Measurements from ENCODE around the gene CACNA2D4.
A peak's percentile ranks its signal among the peaks of the same experiment; 100 is the strongest.

Gene CACNA2D4

DNA sequence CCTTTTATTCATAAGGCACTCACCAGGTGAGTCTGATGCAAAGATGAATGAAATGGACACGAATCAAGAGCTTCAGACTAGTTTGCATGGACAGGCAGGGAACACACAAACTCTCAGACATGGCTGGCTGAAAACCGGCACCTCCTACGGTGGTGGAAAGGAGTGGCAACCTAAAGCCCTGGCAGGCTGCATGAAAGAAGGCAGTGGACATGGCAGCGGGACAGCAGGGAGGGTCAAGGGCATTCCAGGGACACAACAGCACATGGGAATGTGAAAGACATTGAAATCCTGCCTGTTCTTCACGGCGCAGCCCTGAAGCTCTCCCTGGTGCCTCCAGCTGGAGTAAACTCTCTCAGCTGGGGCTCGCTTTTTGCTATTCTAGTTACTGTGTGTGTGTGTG is 114.7 kb downstream of the CACNA2D4 start:
- no peak for DNase-seq (ENCODE audit: low read depth in 2 of 2, low spot score in 1 of 2)

DNA sequence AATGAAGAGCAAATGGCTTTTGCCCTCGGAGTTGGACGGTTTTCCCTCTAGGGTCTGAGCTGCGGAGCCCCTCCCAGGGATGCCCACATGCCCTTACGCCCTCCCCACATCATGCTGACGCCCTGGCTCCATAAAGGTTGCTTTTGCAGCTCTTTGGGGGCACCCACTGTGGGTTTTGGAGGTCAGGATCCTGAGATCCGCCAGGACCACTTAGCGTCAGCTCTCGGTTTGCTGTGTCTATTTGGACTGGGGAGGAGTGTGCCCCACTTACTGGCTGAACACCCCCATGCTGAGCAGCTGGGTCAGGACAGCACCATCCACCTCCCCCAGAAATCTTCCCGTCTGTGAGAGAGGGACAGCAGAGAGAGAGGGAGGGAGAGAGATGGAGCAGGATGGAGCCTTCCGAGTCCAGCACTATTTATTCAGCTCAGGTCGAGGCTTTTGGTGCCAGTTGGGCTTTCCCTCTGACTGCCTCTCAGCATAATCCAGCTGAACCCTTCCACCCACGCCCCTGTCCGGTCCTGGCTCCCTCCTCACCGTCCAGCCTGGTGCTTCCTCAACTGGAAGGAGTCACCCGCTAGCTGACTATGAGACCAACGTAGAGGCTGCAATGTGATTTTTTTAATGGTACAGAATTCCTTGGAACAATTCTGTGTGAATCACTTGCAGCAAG is 117.0 kb downstream of the CACNA2D4 start:
- no peak for DNase-seq (ENCODE audit: low read depth in 2 of 2, low spot score in 1 of 2)

DNA sequence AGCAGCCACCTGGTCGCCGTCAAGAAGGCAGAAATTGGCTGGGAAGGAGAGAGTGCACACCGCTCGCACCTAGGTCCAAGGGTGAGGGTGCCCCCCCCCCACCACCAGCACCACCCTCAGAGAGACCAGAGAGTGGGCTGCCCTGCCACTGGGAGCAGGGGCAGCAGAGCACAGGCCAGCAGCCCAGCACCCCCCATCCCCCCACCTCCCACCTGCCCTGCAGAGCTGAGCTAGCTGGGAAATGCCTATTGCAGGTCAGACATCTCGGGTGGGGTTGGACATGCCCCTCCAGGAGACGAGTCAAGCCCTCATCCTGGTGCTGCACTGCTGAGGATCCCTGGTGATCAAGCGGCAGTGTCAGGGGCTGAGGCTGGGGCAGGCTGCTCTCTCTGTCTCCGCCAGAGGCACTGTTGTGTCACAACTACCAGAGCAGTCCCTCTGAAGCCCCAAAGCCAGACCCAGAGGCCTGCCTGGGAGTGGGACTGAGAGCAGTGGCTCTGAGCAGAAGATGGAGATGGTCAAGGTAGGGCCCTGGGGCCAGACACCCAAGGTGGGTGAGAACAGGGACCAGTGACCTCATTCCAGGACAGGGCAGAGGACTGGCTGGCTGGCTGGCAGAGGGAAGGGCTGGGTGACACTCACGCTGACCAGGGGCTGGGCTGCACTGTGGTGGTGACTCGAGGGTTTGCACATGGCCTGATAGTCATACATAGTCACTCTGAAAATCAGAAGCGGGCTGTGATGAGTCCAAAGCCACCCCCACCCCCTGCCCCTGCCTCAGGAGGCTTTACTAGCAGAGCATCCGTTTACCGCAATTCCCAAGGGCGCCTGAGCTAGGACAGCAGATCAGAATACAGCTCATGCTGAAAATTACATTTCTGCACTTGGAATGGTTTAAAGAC is 117.8 kb downstream of the CACNA2D4 start:
- no peak for DNase-seq (ENCODE audit: low read depth in 2 of 2, low spot score in 1 of 2)

DNA sequence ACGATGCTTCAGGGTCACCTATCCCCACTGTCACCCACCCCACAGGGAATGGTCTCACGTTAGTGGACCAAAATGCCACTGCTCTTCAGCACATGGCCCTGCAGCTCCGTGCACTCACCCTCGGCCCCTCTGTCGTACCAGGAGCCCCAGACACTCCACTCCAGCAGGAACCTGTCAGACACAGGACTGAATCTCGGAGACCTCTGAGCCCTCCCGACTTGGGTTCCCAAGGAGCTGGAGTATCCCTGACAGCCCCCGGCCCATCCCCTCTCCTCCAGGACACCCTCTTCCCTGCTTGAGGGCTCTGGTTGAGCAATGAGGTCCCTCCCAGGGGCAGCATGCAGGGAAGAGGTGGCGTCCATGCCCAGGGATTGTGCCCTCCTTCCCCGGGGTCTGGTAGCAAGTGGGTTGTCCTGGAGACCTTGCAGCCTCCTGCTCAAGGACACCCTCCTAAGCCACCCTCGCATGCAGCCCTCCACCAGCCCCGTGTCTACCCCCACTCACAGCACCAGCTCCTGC is 118.5 kb downstream of the CACNA2D4 start:
- DNase-seq (ENCODE audit: low read depth in 2 of 2, low spot score in 1 of 2) = no peak

DNA sequence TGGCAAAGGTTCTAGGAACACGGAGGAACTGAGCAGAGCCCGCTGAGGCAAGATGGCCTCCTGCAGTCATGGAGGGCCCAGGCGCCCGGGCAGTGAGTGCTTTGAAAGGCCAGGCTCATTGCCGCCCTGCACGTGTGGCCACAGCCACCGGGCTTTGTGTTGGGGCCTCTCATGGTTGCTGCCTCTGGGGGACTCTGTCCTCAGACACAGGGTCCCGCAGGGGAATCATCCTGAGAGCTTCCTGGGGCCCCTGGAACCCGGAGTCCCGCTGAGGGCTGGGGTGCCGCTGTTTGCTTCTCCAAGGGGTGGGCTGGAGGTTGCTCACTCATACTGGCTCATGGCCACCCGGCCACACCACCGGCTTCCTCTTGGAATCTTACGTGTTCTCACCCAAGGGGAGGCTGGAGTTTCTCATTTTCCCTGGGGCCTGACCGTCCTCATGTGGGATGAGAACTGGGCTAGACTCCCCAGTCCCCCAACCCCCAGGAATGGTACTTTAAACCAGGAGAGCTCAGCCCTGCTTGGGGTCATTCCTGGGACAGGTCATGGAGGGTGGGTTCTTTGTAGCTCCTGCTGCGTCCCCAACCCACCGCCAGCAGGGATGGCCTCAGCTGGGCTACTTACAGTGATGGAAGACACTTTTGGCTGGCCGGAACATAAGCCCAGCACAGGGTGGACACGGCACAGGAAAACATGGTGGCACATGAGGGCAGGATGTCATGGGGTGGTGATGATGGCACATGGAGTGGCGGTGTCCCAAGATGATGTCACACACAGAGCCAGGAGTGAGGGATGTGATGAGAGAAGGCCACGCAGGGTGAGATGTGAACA is 119.2 kb downstream of the CACNA2D4 start:
- DNase-seq (ENCODE audit: low read depth in 2 of 2, low spot score in 1 of 2) = no peak

DNA sequence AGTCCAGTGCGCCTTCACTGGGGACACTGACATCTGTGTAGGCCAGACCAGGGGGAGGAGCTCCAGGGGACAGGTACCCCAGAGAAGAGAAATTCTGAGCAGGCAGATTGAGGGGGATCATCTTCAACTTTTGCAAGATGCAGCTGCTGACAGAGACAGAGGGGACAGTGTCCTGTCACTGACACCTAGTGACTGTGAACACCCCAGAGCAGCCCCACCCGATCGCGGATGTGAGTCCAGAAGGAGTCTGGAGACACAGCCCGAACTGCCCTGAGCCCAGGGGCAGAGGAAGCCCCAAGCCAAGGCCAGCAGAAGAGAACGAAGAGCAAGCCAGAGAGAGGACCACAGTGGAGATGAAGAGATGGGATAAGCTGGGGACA is 119.8 kb downstream of the CACNA2D4 start:
- no peak for DNase-seq (ENCODE audit: low read depth in 2 of 2, low spot score in 1 of 2)

DNA sequence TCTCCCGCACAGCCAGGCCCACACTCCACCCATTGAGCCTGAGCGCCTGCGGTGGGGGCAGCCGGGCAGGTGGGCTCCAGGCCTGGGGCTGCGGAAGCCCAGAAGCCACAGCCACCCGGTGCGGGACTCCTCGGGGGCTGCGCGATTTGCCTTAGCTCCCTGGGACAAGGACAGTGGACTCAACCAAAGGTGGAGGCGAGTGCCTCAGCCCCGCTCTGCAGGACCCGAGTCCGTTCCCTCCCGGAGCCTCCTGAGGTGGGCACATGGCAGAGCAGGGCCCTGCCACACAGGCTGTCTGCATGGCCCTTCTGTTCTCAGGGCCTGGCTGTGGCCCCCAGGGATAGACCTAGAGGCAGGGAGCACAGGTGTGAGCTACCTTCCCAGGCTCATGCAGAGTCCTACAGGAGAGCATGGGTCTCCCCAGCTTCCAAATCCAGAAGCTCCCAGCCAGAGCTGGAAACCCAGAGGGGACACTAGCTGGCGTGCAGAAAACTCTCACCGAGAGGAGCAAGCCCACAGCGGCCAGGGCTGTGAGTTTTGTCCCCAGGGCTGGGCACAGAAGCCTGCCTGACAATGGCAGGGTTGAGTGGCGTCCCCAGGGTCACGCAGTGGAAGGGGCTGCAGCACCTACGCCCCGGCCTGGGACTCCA is 120.3 kb downstream of the CACNA2D4 start:
- no peak for DNase-seq (ENCODE audit: low read depth in 2 of 2, low spot score in 1 of 2)

DNA sequence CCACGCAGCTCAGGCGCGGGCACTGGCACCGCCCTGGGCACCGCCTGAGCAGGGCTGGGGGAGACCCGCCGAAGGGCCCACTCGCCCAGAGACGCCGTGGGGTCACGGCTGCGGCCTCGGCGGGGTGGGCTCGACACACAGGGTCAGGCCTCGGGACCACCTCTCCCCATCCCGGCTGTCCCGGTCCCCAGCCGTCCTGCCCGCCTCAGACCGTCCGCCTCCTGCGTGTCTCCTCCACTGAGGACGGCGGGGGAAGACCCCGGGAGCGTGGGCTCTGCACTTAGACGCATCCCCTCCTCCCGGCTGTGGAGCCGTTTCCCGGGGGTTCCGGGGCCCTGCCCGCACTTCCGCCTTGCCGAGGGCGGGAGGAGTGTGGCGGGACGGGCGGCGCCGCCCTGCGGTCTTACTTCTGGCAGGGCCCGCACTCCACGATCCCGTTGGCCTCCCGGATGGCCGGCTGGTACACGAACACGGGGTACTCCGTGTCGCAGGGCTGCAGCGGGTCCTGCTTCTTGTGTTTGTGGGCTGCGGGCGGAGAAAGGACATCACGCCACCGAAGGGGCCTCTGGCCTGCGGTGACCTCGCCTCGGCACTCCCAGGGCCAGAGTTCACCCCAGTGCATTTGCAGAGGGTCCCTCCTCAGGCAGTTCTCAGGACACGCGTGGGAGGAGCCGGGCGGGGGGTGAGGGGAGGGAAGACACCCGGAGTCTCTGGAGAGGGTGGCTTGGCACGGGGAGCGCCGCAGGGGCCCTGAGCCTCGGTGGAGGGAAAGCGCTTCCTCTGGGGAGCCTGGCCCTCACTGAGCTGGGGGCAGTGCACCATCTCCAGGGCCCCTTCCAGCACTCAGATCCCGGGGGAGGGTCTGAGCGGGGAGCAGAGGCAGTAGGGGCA is 121.2 kb downstream of the CACNA2D4 start:
- DNase-seq (ENCODE audit: low read depth in 2 of 2, low spot score in 1 of 2) = peak in 1 of 2 donors; percentile 22

DNA sequence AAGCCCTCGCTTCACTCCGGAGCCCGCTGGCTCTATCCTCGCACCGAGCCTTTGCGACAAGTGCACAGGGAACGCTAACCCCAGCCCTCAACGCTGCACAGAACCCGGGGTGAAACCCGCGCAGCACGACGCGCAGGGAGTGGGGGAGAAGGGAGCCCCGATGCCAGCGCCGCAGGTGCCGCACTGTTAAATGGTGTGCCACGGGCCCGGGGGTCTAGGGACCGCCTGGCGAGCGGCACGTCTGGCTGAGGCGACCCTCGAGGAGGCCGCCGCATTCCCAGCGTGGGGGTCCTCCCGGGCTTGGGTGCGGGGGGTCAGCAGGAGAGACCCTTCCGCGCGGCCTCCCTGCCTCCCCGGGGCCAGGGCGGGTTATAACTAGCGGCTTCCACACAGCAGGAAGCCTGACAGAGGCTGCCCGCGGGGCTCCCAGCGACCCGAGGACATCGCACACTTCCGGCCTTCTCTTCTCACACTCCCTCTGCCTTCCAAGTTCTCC is 121.9 kb downstream of the CACNA2D4 start:
- no peak for DNase-seq (ENCODE audit: low read depth in 2 of 2, low spot score in 1 of 2)

DNA sequence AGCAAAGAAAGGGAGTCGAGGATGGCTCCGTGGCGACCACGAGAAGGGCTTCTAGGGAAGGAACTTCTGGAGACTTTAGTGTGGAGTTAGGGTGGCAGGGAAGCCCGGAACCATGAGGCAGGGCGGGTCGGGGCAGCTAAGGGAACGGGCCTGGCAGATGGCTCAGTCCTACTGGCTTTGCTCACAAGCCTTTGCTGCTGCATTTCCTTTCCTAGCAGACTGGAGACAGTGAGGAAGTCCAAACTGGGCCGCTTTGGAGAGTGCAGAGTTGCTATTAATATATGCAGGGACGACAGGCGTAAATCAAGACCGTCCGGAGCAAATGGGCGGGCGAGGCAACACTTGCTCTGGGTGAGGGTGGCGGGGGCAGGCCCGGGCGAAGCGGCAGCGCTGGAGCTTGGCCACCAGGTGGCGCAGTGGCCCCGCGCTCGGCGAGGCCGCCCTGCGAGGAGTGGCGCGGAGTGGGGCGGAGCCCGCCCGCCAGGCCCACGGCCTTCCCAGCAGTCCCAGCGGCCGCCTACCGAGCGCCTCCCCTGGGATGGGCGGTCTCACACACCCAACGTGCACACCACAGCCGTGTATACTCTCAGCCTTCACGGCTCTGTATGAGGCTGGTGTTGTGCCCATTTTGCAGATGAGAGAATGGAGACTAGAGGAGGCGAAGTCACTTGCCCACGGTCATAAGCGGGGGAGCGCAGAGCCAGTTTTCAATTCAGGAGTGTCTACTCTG is 122.5 kb downstream of the CACNA2D4 start:
- peak; percentile 76 to 86 for DNase-seq (ENCODE audit: low read depth in 2 of 2, low spot score in 1 of 2)

DNA sequence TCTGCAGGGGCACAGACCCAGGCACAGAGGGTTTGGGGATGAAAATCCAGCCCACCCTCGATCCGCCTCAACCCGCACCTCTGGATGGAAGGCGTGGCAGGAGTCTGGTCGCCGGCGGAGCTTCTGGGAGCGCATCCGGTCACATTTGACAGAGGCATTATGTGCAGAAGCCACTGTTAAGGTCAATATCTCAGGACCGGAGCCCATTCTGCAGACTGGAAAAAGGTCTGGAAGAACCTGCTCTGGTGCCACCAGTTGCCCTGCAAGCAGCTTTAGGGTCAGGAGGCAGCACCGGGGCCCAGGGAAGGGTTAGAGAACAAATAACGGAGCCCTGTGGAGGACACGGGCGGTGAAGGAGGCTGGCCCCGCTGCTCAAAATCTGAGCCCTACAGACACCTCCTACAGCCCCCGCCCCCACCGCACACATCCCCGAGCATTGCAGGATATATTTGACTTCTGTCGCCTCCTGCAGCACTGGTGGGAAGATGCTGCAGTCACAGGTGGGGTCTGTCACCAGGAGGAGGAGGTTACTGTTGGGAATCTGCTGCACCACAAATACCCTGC is 123.1 kb downstream of the CACNA2D4 start:
- no peak for DNase-seq (ENCODE audit: low read depth in 2 of 2, low spot score in 1 of 2)

DNA sequence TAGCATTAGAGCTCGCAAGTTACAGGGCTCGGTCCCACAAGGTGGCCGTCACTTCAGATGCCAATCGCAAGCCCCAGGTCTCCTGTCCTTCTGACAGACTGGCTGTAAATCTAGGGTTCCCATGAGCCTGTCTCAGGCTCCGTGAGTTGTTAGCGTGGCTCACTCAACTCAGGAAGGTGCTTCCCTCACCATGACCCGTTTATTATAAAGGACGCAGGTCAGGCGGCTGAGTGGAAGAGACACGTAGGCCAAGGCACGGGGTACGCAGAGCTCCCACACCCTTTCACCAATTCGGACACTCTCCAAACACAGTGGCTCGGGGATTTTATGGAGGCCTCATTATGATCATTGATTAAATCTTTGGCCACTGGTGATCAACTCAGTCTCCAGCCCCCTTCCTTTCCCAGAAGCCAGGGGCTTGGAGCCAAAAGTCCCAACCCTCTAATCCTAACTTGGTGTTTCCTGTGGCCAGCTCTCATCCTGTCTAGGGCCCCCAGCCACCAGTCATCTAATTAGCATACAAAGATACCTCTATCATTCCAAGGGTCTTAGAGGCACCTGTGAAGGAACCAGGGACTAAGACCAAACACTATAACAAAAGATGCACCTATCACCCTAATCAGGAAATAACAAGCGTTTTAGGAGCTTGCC is 123.9 kb downstream of the CACNA2D4 start:
- no peak for DNase-seq (ENCODE audit: low read depth in 2 of 2, low spot score in 1 of 2)

DNA sequence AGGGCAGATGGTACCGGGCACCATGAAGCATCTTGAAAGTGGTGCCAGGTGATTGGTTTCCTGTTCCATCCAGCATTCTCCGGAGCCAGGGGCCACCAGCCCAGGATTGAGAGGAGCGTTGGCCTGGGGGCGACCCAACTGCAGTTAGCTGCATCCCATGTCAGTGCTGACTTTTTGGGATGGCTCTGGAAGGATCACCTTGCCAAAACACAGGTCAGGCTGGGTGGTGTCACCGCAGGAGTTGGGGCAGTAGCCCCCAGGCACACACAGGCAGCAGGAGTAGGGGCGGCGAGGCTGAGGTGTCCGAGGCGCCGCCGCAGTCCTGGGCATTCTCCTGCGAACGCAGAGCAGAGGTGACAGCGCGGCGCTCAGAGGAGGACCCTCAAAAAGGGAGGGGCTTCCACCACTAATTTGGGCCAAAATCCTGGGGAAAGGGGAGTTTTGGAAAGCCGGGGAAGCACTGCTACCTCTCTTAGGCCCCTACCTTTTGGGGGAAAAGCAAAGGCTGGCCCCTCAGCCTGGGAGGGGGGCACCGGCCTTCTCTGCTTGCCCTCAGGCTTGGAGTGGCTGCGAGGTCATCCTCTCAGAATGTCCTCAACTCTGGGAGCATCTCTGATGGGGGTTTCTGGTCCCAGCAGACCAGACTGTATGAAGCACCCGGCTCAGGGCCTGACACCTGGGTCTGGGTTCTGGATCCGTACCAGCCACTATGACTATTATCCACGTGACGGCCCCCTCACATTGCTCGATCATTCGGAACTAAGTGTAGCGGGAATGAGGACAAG is 124.8 kb downstream of the CACNA2D4 start:
- DNase-seq (ENCODE audit: low read depth in 2 of 2, low spot score in 1 of 2) = no peak

DNA sequence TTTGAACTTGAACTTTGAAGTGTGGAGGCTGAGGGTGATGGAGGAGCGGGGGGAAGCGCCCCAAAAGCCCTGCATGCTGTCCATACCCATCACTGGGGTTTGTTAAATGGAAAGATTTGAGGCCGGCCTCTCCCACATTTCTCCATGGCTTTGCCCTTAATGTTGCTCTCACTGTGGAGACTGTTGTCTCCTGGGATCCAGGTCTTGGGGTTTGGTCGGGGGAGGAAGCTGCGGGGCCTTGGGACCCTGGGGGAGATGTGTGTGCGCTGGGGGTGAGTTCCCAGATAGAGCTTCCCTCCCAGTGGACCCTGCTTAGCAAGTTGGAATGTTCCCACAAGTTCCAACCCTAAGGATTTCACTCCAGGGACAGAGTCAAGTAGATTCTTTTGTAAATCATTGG is 126.0 kb downstream of the CACNA2D4 start:
- no peak for DNase-seq (ENCODE audit: low read depth in 2 of 2, low spot score in 1 of 2)

DNA sequence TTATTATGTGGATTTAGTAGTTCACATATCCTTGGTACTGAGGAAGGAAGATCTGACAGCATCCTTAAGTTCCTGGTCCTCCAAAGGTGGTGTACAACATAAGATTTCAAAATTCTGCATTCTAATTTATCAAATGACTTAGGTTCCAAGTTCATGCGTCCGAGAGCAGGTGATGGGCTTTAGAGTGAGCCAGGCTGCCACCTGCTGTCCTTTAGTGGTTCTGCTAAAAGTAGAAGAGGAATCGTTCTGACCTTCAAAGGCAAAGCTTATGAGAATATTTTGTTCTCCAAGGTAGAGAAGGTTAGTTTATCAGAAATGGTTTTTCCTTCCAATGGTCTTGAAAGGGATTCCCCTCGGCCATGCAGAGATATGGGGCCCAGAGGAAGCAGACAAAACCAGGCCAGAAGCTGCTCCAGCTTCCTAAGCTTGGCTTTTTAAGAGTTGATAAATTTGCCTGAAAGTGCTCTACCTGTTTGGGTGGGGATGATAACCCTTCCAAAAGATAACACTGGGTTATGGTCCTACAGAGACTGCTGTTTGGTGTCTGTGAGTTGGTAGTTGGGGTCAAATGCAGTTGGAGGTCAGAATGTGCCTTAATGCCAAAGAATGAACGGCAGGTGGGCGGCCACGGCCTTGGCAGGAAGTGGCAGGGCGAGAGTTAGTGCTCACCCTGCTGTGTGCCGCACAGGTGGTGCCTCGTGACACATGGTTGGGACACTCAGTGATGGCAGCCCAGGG is 127.2 kb downstream of the CACNA2D4 start:
- DNase-seq (ENCODE audit: low read depth in 2 of 2, low spot score in 1 of 2) = peak in 1 of 2 donors; percentile 40

DNA sequence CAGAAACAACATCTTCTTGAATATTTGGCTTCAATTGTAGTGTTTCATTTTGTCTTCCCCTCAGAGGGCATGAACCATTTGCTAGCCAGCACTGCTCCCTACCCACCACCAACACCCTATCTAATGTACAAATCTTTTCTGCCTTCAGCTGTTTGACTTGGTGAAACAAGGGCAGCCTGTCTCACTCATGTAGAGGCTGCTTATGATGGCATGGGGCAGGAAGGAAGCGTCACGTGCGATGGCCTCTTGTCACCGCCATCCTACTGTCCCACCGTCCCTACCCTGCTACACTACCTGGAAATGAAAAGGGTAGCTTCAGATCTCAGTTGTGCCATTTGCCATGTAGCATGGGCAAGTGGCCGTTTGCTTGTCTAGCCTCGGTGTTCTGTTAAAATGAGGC is 128.0 kb downstream of the CACNA2D4 start:
- DNase-seq (ENCODE audit: low read depth in 2 of 2, low spot score in 1 of 2) = no peak

DNA sequence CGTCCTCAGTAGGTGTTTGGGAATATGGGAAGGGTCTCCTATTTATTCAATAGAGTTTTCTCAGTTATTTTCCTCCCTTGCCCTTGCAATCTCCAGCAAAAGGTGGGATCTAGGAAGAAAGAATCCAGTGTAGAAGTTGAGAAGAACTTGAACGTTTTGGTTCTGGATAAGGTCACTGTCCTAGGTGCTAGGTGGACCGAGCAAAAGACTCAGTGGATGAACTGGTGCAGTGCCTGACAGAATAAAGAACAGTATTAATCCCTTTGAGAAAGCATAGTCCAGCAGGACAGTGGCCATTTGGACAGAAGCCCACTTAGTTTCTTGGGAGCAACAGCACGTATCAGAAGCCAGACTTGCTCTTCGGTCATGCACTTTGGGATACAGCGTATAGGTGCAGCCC is 130.7 kb downstream of the CACNA2D4 start:
- no peak for DNase-seq (ENCODE audit: low read depth in 2 of 2, low spot score in 1 of 2)

Measured in stimulated activated CD8-positive, alpha-beta memory T cell treated with anti-CD3 and anti-CD28 coated beads, Interleukin-4, amount 100 ng/mL, for 1 hour (primary cell).